ENCODE data around the gene EEFSEC. TPM values are rescaled to one million over a fixed set of nuclear protein-coding genes. Genes with fewer than 3 reads are reported as not detected.

Gene EEFSEC
- total RNA-seq, 1 experiment from 2014 or later = 37.7 TPM

DNA sequence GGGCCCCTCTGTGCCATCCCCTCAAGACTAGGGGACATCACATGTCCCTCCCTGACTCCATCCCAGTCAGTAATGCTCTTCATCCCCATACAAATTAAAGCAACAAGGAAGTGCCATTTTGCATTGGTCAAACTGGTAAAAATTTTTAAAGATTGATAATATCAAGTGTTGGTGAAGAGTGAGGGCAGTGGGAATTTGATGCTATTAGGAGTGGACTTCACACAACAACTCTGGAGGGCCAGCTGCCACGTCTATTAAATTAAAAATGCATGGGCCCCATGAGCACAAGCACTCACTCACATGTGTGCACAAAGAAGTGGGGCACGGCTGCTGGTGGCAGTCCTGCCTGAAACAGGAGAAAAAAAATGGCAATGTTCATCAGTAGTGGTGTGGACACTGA lies 265.6 kb downstream of the EEFSEC start:
- TF ChIP-seq, protein P1, sequence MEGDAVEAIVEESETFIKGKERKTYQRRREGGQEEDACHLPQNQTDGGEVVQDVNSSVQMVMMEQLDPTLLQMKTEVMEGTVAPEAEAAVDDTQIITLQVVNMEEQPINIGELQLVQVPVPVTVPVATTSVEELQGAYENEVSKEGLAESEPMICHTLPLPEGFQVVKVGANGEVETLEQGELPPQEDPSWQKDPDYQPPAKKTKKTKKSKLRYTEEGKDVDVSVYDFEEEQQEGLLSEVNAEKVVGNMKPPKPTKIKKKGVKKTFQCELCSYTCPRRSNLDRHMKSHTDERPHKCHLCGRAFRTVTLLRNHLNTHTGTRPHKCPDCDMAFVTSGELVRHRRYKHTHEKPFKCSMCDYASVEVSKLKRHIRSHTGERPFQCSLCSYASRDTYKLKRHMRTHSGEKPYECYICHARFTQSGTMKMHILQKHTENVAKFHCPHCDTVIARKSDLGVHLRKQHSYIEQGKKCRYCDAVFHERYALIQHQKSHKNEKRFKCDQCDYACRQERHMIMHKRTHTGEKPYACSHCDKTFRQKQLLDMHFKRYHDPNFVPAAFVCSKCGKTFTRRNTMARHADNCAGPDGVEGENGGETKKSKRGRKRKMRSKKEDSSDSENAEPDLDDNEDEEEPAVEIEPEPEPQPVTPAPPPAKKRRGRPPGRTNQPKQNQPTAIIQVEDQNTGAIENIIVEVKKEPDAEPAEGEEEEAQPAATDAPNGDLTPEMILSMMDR (IDR thresholded peaks at IDR 0.05; ENCODE audit: unreplicated experiment) = no peak
- Mint-ChIP-seq H3K27ac (ENCODE audit: unreplicated experiment) (no peak overlapping the region), H3K4me1 (ENCODE audit: low read depth, unreplicated experiment) (peaks cover 12% of the 10 kb centered on the region), H3K36me3 (ENCODE audit: insufficient read depth, unreplicated experiment) (no peaks in the 10 kb centered on the region), H3K27me3 (ENCODE audit: unreplicated experiment) (peaks cover 23% of the 10 kb centered on the region), H3K4me3 (ENCODE audit: low read depth, unreplicated experiment) (no peak overlapping the region), H3K9me3 (ENCODE audit: low read depth, unreplicated experiment) (peaks cover 5% of the 10 kb centered on the region)
- DNase-seq = no peak
- CTCF ChIA-PET = no interaction called here
- BruUV-seq (replicated peaks) = no TSS peak
- intact Hi-C loops (cut with micrococcal nuclease; ENCODE audit: unreplicated experiment) = loop anchor here (5.0 kb wide), 1 partner anchor 188 kb away; no protein-coding TSS in a partner anchor

DNA sequence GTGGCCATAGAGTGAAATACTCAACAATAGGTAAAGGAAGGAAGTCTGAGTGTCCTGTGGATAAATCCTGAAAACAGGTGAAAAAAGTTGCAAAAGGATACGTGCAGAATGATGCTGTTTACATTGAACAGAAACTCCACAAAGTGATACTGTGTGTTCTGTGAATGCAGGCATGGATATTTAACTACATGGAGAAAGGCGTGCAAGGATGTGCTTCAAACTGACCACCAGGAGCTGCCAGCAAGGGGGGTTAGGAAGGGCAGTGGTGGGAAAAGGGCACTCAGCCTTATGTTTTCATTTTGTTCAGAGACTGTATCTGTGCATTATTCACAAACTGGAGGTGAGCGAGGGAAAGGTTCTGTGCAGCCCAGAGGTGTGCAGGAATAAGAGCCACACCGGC lies 266.0 kb downstream of the EEFSEC start:
- TF ChIP-seq, protein P1 (IDR thresholded peaks at IDR 0.05; ENCODE audit: unreplicated experiment) = no peak
- CTCF ChIA-PET = no interaction called here
- Mint-ChIP-seq H3K4me1 (ENCODE audit: low read depth, unreplicated experiment) (peaks cover 13% of the 10 kb centered on the region), H3K4me3 (ENCODE audit: low read depth, unreplicated experiment) (no peak overlapping the region), H3K27ac (ENCODE audit: unreplicated experiment) (no peak overlapping the region), H3K27me3 (ENCODE audit: unreplicated experiment) (peaks cover 28% of the 10 kb centered on the region), H3K36me3 (ENCODE audit: insufficient read depth, unreplicated experiment) (no peaks in the 10 kb centered on the region), H3K9me3 (ENCODE audit: low read depth, unreplicated experiment) (peaks cover 5% of the 10 kb centered on the region)
- BruUV-seq (replicated peaks) = no TSS peak
- intact Hi-C loops (cut with micrococcal nuclease; ENCODE audit: unreplicated experiment) = loop anchor here (5.0 kb wide), 1 partner anchor 188 kb away; no protein-coding TSS in a partner anchor
- no peak for DNase-seq

DNA sequence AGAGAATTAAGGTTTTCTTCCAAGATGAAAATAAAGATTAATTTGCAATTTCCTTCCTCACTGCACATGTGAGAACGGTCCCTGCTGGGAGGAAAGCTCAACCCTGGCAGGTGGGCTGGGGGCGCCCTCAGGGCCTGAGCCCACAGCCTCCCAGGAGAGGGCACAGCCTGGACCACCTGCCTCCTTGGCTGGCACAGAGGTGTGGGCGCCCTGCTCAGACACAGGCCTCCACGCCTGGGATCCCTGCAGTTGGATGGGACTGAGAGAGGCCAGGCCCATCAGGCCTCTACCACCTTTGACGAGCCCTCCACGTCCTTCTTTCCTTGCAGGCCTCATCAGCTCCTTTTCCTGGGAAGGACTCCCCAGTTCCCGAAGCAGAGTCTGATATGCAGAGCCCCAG lies 267.0 kb downstream of the EEFSEC start:
- TF ChIP-seq, protein P1 (IDR thresholded peaks at IDR 0.05; ENCODE audit: unreplicated experiment) = no peak
- CTCF ChIA-PET = no interaction called here
- no peak for DNase-seq
- H3K36me3 Mint-ChIP-seq (ENCODE audit: insufficient read depth, unreplicated experiment) = no peaks in the 10 kb centered on the region
- peaks cover 37% of the 10 kb centered on the region for H3K27me3 Mint-ChIP-seq (ENCODE audit: unreplicated experiment)
- intact Hi-C loops (cut with micrococcal nuclease; ENCODE audit: unreplicated experiment) = no loop called here
- H3K4me3 Mint-ChIP-seq (ENCODE audit: low read depth, unreplicated experiment) = no peak overlapping the region
- H3K9me3 Mint-ChIP-seq (ENCODE audit: low read depth, unreplicated experiment) = peaks cover 5% of the 10 kb centered on the region
- H3K4me1 Mint-ChIP-seq (ENCODE audit: low read depth, unreplicated experiment) = peaks cover 22% of the 10 kb centered on the region
- no peak overlapping the region for H3K27ac Mint-ChIP-seq (ENCODE audit: unreplicated experiment)
- BruUV-seq (replicated peaks) = no TSS peak

DNA sequence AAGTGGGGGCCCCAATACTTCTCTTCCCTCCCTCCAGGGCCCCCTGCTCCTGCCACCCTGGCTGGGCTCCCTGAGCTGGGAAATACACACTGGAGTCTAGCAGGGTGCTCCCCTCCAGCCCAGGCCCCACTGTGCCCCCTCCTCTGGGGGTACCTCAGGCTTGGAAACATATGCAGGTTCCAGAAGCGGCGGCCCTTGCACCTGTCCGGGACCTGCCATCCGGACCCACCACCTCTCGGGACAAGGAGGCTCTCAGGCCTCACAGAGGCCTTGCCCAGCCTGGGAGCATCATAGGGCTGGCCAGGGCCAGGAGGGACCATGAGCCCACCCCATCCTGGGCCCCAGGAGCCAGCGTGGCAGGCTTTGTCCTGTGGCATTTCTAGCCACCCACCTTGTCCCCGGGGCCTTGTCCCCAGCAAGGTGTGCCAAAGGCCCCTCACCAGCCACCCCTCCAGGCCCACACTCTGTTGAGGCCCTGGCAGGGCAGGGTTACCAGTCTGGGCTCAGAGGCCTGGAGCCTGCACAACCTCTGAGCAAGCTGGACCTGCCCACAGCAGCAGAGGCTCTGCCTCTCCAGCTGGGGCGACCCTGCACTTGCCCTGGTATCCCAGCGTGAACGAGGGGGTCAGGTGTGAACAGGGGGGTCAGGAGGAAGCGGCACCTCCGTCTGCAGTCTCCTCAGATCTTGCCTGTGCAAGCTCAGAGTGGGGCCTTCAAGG lies 267.6 kb downstream of the EEFSEC start:
- H3K4me1 Mint-ChIP-seq (ENCODE audit: low read depth, unreplicated experiment) = peaks cover 27% of the 10 kb centered on the region
- intact Hi-C loops (cut with micrococcal nuclease; ENCODE audit: unreplicated experiment) = no loop called here
- no peak for DNase-seq
- H3K27ac Mint-ChIP-seq (ENCODE audit: unreplicated experiment) = no peak overlapping the region
- TF ChIP-seq, protein P1 (IDR thresholded peaks at IDR 0.05; ENCODE audit: unreplicated experiment) = no peak
- peaks cover 5% of the 10 kb centered on the region for H3K9me3 Mint-ChIP-seq (ENCODE audit: low read depth, unreplicated experiment)
- H3K36me3 Mint-ChIP-seq (ENCODE audit: insufficient read depth, unreplicated experiment) = no peaks in the 10 kb centered on the region
- CTCF ChIA-PET = interaction anchor here (1.0 kb wide), 1 partner anchor 14 kb away, joined by 4 read pairs; no protein-coding TSS in a partner anchor
- H3K27me3 Mint-ChIP-seq (ENCODE audit: unreplicated experiment) = peaks cover 42% of the 10 kb centered on the region
- no peak overlapping the region for H3K4me3 Mint-ChIP-seq (ENCODE audit: low read depth, unreplicated experiment)
- BruUV-seq (replicated peaks) = no TSS peak

Measured in Calu3 (cell line).